Mesendoderm (in vitro differentiated cells): Measurements from ENCODE around the gene FUT9.

Experiments
- DNase-seq: peaks from one replicate; pipeline ENCODE4 v3.0.0; 2013
- H2AK5ac ChIP-seq: 2 replicates; pipeline ENCODE4 v1.6.1; 2013; ENCODE audit warnings: low read length, inconsistent platforms
- H2BK120ac ChIP-seq: 2 replicates; pipeline ENCODE4 v1.6.1; 2013; ENCODE audit warnings: low read depth, mild to moderate bottlenecking, low read length, moderate library complexity, mixed read lengths
- H2BK15ac ChIP-seq: replicated peaks from 2 replicates; pipeline ENCODE4 v1.6.1; 2013; ENCODE audit warnings: low read depth, mild to moderate bottlenecking, moderate library complexity
- H2BK5ac ChIP-seq: 2 replicates; pipeline ENCODE4 v1.6.1; 2013; ENCODE audit warnings: low read length, inconsistent platforms
- H3K18ac ChIP-seq: 2 replicates; pipeline ENCODE4 v1.6.1; 2013; ENCODE audit warnings: mild to moderate bottlenecking, low read length, mixed read lengths
- H3K23ac ChIP-seq: one replicate; pipeline ENCODE4 v1.6.1; 2013; ENCODE audit warnings: low read length
- H3K27ac ChIP-seq: 2 replicates; pipeline ENCODE4 v1.5.1; 2013; ENCODE audit warnings: low read depth, mild to moderate bottlenecking, inconsistent platforms, low read length, moderate library complexity
- H3K27me3 ChIP-seq: 2 replicates; pipeline ENCODE4 v1.6.1; 2013; ENCODE audit warnings: low read length, control low read depth, mild to moderate bottlenecking, inconsistent platforms; ENCODE audit not compliant: insufficient read depth, poor library complexity
- H3K36me3 ChIP-seq: 2 replicates; pipeline ENCODE4 v1.6.1; 2013; ENCODE audit warnings: low read length, inconsistent platforms; ENCODE audit not compliant: control insufficient read depth, insufficient read depth
- H3K4ac ChIP-seq: one replicate; pipeline ENCODE4 v1.6.1; 2013; ENCODE audit warnings: low read depth, mild to moderate bottlenecking, low read length, moderate library complexity
- H3K4me1 ChIP-seq: 2 replicates; pipeline ENCODE4 v1.6.1; 2013; ENCODE audit warnings: low read depth, low read length, inconsistent platforms; ENCODE audit not compliant: control insufficient read depth
- H3K4me2 ChIP-seq: 2 replicates; pipeline ENCODE4 v1.6.1; 2013; ENCODE audit warnings: low read length
- H3K4me3 ChIP-seq: 2 replicates; pipeline ENCODE4 v1.5.1; 2013; ENCODE audit warnings: mild to moderate bottlenecking, low read length
- H3K56ac ChIP-seq: one replicate; pipeline ENCODE4 v1.6.1; 2013; ENCODE audit warnings: low read length
- H3K79me1 ChIP-seq: 2 replicates; pipeline ENCODE4 v1.6.1; 2013; ENCODE audit warnings: low read length, inconsistent platforms
- H3K79me2 ChIP-seq: 2 replicates; pipeline ENCODE4 v1.6.1; 2013; ENCODE audit warnings: mild to moderate bottlenecking, low read length; ENCODE audit not compliant: control insufficient read depth, insufficient read depth
- H3K9ac ChIP-seq: 2 replicates; pipeline ENCODE4 v1.6.1; 2013; ENCODE audit warnings: low read length, inconsistent platforms
- H4K5ac ChIP-seq: one replicate; pipeline ENCODE4 v1.6.1; 2013; ENCODE audit warnings: low read length
- H4K8ac ChIP-seq: one replicate; pipeline ENCODE4 v1.6.1; 2013; ENCODE audit warnings: low read depth, mild to moderate bottlenecking, control low read depth, low read length, moderate library complexity
- WGBS: extraction: QIAGEN DNeasy Blood & Tissue Kit; methylation state at CpG from one replicate; pipeline ENCODE4 v1.1.7; 2013; ENCODE audit warnings: low lambda C conversion rate, missing lambda C conversion rate; ENCODE audit not compliant: insufficient coverage; ENCODE audit errors: extremely low coverage; 5-methylcytosine and 5-hydroxymethylcytosine counted together

Gene FUT9

GRCh38 chr6:96074006-96074405, 58.2 kb downstream of the FUT9 start:
- no peak overlapping the region for H2BK5ac ChIP-seq
- DNase-seq, result no peak

GRCh38 chr6:96075826-96076225, 60.1 kb downstream of the FUT9 start:
- Histone ChIP-seq H3K4ac (no peak overlapping the region), H3K79me1 (no peaks in the 10 kb centered on the region), H3K56ac (no peak overlapping the region), H3K79me2 (no peaks in the 10 kb centered on the region), H4K5ac (no peak overlapping the region), H2BK5ac (no peak overlapping the region), H3K36me3 (no peaks in the 10 kb centered on the region), H3K4me3 (no peak overlapping the region), H3K27me3 (no peaks in the 10 kb centered on the region), H3K4me1 (no peaks in the 10 kb centered on the region), H2AK5ac (no peak overlapping the region), H3K18ac (no peak overlapping the region), H3K23ac (no peak overlapping the region), H3K4me2 (no peak overlapping the region), H3K27ac (no peak overlapping the region), H4K8ac (no peak overlapping the region), H3K9ac (no peak overlapping the region), H2BK15ac (no peak overlapping the region), H2BK120ac (no peak overlapping the region)
- DNase-seq, result no peak
- no CpG with 5 or more reads among the region's 1 CpG for WGBS

More at GRCh38 chr6:96074006-96074405, 58.2 kb downstream of the FUT9 start:
- Histone ChIP-seq H3K4me3 (no peak overlapping the region), H3K4ac (no peak overlapping the region), H4K5ac (no peak overlapping the region), H3K23ac (no peak overlapping the region), H3K4me1 (no peaks in the 10 kb centered on the region), H3K4me2 (no peak overlapping the region), H3K36me3 (no peaks in the 10 kb centered on the region), H3K79me1 (no peaks in the 10 kb centered on the region), H2AK5ac (no peak overlapping the region), H3K56ac (no peak overlapping the region), H4K8ac (no peak overlapping the region), H3K18ac (no peak overlapping the region), H2BK120ac (no peak overlapping the region), H3K9ac (no peak overlapping the region), H3K27me3 (no peaks in the 10 kb centered on the region), H3K27ac (no peak overlapping the region), H3K79me2 (no peaks in the 10 kb centered on the region), H2BK15ac (no peak overlapping the region)
- no CpG with 5 or more reads among the region's 3 CpGs for WGBS

GRCh38 chr6:96086745-96087144, 71.0 kb downstream of the FUT9 start:
- Histone ChIP-seq H3K27me3 (no peaks in the 10 kb centered on the region), H3K4ac (no peak overlapping the region), H2BK5ac (no peak overlapping the region), H3K4me2 (no peak overlapping the region), H3K79me2 (no peaks in the 10 kb centered on the region), H3K4me3 (no peak overlapping the region), H3K56ac (no peak overlapping the region), H3K27ac (no peak overlapping the region), H3K4me1 (no peaks in the 10 kb centered on the region), H4K8ac (no peak overlapping the region), H2AK5ac (no peak overlapping the region), H3K9ac (no peak overlapping the region), H4K5ac (no peak overlapping the region), H3K18ac (no peak overlapping the region), H3K36me3 (no peaks in the 10 kb centered on the region), H2BK120ac (no peak overlapping the region), H3K79me1 (no peaks in the 10 kb centered on the region), H3K23ac (no peak overlapping the region), H2BK15ac (no peak overlapping the region)
- WGBS, result no CpG with 5 or more reads among the region's 3 CpGs
- DNase-seq, result no peak

- no peak overlapping the region for H2BK15ac ChIP-seq
- DNase-seq, result peak; percentile 72
- H4K8ac ChIP-seq, result no peak overlapping the region
- H3K4me2 ChIP-seq, result no peak overlapping the region
- H3K18ac ChIP-seq, result no peak overlapping the region
- no peak overlapping the region for H3K4ac ChIP-seq
- no peak overlapping the region for H3K27ac ChIP-seq
- H3K56ac ChIP-seq, result no peak overlapping the region
- no peak overlapping the region for H3K4me3 ChIP-seq
- no peak overlapping the region for H2BK5ac ChIP-seq
- no peaks in the 10 kb centered on the region for H3K4me1 ChIP-seq
- no CpG with 5 or more reads among the region's 1 CpG for WGBS
- no peak overlapping the region for H2BK120ac ChIP-seq
- H3K36me3 ChIP-seq, result no peaks in the 10 kb centered on the region
- no peak overlapping the region for H4K5ac ChIP-seq
- no peak overlapping the region for H3K9ac ChIP-seq
- no peaks in the 10 kb centered on the region for H3K79me1 ChIP-seq
- H3K27me3 ChIP-seq, result no peaks in the 10 kb centered on the region
- no peaks in the 10 kb centered on the region for H3K79me2 ChIP-seq
- H3K23ac ChIP-seq, result no peak overlapping the region
- H2AK5ac ChIP-seq, result no peak overlapping the region
These were observed 73.4 kb downstream of the FUT9 start for GRCh38 chr6:96089173-96089572.

GRCh38 chr6:96094077-96094476, 78.3 kb downstream of the FUT9 start:
- DNase-seq, result no peak
- Histone ChIP-seq H2AK5ac (no peak overlapping the region), H2BK120ac (no peak overlapping the region), H3K36me3 (no peaks in the 10 kb centered on the region), H3K79me1 (no peaks in the 10 kb centered on the region), H2BK5ac (no peak overlapping the region), H3K4ac (no peak overlapping the region), H2BK15ac (no peak overlapping the region), H3K9ac (no peak overlapping the region), H4K5ac (no peak overlapping the region), H3K23ac (no peak overlapping the region), H3K4me2 (no peak overlapping the region), H3K27me3 (no peaks in the 10 kb centered on the region), H3K18ac (no peak overlapping the region), H3K4me3 (no peak overlapping the region), H4K8ac (no peak overlapping the region), H3K56ac (no peak overlapping the region), H3K4me1 (no peaks in the 10 kb centered on the region), H3K79me2 (no peaks in the 10 kb centered on the region), H3K27ac (no peak overlapping the region)
- no CpG with 5 or more reads among the region's 1 CpG for WGBS

GRCh38 chr6:96099069-96099468, 83.3 kb downstream of the FUT9 start:
- Histone ChIP-seq H2AK5ac (no peak overlapping the region), H2BK120ac (no peak overlapping the region), H4K5ac (no peak overlapping the region), H3K56ac (no peak overlapping the region), H3K18ac (no peak overlapping the region), H3K27me3 (no peaks in the 10 kb centered on the region), H3K4me2 (no peak overlapping the region), H3K36me3 (no peaks in the 10 kb centered on the region), H4K8ac (no peak overlapping the region), H3K9ac (no peak overlapping the region), H3K79me2 (no peaks in the 10 kb centered on the region), H2BK5ac (no peak overlapping the region), H3K4ac (no peak overlapping the region), H3K27ac (no peak overlapping the region), H2BK15ac (no peak overlapping the region), H3K4me3 (no peak overlapping the region), H3K79me1 (no peaks in the 10 kb centered on the region), H3K4me1 (no peaks in the 10 kb centered on the region), H3K23ac (no peak overlapping the region)
- no peak for DNase-seq
